Measurements from ENCODE around the gene KCNG1. TPM values are rescaled to one million over a fixed set of nuclear protein-coding genes. Genes with fewer than 3 reads are reported as not detected.

Gene KCNG1
- total and polyA plus RNA-seq, 2 of the 4 experiments (the other 2 are of a cell fraction): 23.7 to 51.4 TPM

- 53% methylated on average over 3 of the region's 4 CpGs; no CpG with 5 or more reads in 1 of the 2 experiments for WGBS, 2 experiments (ENCODE audit: extremely low coverage in 2 of 2, insufficient read length in 1 of 2)
- Histone ChIP-seq H3K27ac (ENCODE audit: insufficient read depth, low read length) (no peak overlapping the region), H3K18ac (ENCODE audit: low read depth, low read length) (no peak overlapping the region), H4K20me1 (ENCODE audit: insufficient read depth, low read length) (peaks cover 3% of the 10 kb centered on the region; the same call in 1 of the 2 replicates), H3K9me3 (ENCODE audit: control insufficient read depth, insufficient read depth, low read length) (no peaks in the 10 kb centered on the region), H3K79me1 (ENCODE audit: low read depth in 1 of 2, low read length in 2 of 2) (peaks cover 0 to 15% of the 10 kb centered on the region in 2 experiments; a peak in 1 of 4 replicates), H2BK5ac (ENCODE audit: low read depth, low read length, poor library complexity, severe bottlenecking) (no peak overlapping the region), H2BK20ac (ENCODE audit: low read depth, low read length) (no peak overlapping the region), H2AFZ (replicated peaks; ENCODE audit: low read length, poor library complexity) (no peak overlapping the region), H4K8ac (ENCODE audit: low read depth in 2 of 2, low read length in 2 of 2) (no peak overlapping the region), H2BK15ac (ENCODE audit: low read depth, low read length) (no peak overlapping the region; the same call in 2 of the 3 replicates), H3K4me1 (ENCODE audit: control insufficient read depth, insufficient read depth, low read length) (peaks cover 24% of the 10 kb centered on the region), H3K36me3 (ENCODE audit: control insufficient read depth, insufficient read depth, low read length) (no peaks in the 10 kb centered on the region), H4K91ac (ENCODE audit: insufficient read depth, low read depth, low read length) (0 out of 2 replicates have a peak overlapping the region, but pooled peaks have one; percentile 7), H3K4me3 (ENCODE audit: insufficient read depth, low read depth, low read length) (no peak overlapping the region), H3K56ac (ENCODE audit: extremely low read depth, insufficient read depth, low read length) (no peak overlapping the region), H3K9ac (ENCODE audit: low read depth, low read length) (no peak overlapping the region), H2AK5ac (ENCODE audit: low read depth, low read length) (no peak overlapping the region), H4K5ac (ENCODE audit: low read depth, low read length) (no peak overlapping the region), H3K4me2 (ENCODE audit: low read depth, low read length) (no peak overlapping the region), H2AK9ac (replicated peaks; ENCODE audit: low read depth, low read length, poor library complexity) (no peak overlapping the region), H3K9me1 (ENCODE audit: insufficient read depth, low read length) (peaks cover 19% of the 10 kb centered on the region), H3K4ac (ENCODE audit: low read depth, low read length) (0 out of 2 replicates have a peak overlapping the region, but pooled peaks have one; percentile 13), H3K14ac (replicated peaks; ENCODE audit: low read depth, low read length) (no peak overlapping the region), H3K27me3 (ENCODE audit: control insufficient read depth, insufficient read depth, low read length) (no peaks in the 10 kb centered on the region), H3K23ac (ENCODE audit: low read depth, low read length) (no peak overlapping the region), H2BK120ac (ENCODE audit: low read depth, low read length) (0 out of 2 replicates have a peak overlapping the region, but pooled peaks have one; percentile 12)
- no peak for TF ChIP-seq CEBPB (IDR thresholded peaks at IDR 0.05; ENCODE audit: low read depth, low read length)
- TF ChIP-seq, protein P1, sequence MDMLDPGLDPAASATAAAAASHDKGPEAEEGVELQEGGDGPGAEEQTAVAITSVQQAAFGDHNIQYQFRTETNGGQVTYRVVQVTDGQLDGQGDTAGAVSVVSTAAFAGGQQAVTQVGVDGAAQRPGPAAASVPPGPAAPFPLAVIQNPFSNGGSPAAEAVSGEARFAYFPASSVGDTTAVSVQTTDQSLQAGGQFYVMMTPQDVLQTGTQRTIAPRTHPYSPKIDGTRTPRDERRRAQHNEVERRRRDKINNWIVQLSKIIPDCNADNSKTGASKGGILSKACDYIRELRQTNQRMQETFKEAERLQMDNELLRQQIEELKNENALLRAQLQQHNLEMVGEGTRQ (IDR thresholded peaks at IDR 0.05; ENCODE audit: low read depth, low read length): peak; percentile 89
- TF ChIP-seq MXI1 (IDR thresholded peaks at IDR 0.05; ENCODE audit: borderline replicate concordance, low read depth, low read length): 0 out of 2 replicates have a peak, but pooled peaks have one; percentile 44
- dilution Hi-C loops (cut with HindIII; ENCODE audit: low sequenced_read_pairs, unreplicated experiment) (no loop called here), intact Hi-C loops (cut with micrococcal nuclease) (loop anchor here (5.0 kb wide), 1 partner anchor 630 kb away; no protein-coding TSS in a partner anchor), in situ Hi-C loops (cut with MboI; ENCODE audit: low sequenced_read_pairs) (loop anchor here (10.0 to 25.0 kb wide), 3 partner anchors 612 to 1105 kb away; partner anchors contain the start of gene ATP9A)
- ChIA-PET CTCF (interaction anchor here (0.6 to 2.3 kb wide), 4 partner anchors 11 to 384 kb away, joined by 3 to 5 read pairs (median 4); partner anchors contain the start of genes DPM1 and MOCS3), POLR2A (ENCODE audit: unreplicated experiment) (no interaction called here)
- ATAC-seq (ENCODE audit: low read depth) (no peak), DNase-seq (peak; percentile 68)
- no TSS peak for BruUV-seq (replicated peaks)
Measured at GRCh38 chr20:50982363-50982762, 40.5 kb downstream of the KCNG1 start.

Data from IMR-90 (cell line).